ENCODE measurements around the gene SRGAP1.

GRCh38 chr12:63934936-63935335 lies 90.4 kb downstream of the SRGAP1 start:
- TF ChIP-seq CTCF (IDR thresholded peaks at IDR 0.05) (no peak), POLR2A (IDR thresholded peaks at IDR 0.05; ENCODE audit: low read depth) (no peak), POLR2AphosphoS5 (IDR thresholded peaks at IDR 0.05) (no peak), EP300 (IDR thresholded peaks at IDR 0.05) (no peak)
